Measurements from ENCODE around the gene LY6G5B.

The LY6G5B gene

DNA sequence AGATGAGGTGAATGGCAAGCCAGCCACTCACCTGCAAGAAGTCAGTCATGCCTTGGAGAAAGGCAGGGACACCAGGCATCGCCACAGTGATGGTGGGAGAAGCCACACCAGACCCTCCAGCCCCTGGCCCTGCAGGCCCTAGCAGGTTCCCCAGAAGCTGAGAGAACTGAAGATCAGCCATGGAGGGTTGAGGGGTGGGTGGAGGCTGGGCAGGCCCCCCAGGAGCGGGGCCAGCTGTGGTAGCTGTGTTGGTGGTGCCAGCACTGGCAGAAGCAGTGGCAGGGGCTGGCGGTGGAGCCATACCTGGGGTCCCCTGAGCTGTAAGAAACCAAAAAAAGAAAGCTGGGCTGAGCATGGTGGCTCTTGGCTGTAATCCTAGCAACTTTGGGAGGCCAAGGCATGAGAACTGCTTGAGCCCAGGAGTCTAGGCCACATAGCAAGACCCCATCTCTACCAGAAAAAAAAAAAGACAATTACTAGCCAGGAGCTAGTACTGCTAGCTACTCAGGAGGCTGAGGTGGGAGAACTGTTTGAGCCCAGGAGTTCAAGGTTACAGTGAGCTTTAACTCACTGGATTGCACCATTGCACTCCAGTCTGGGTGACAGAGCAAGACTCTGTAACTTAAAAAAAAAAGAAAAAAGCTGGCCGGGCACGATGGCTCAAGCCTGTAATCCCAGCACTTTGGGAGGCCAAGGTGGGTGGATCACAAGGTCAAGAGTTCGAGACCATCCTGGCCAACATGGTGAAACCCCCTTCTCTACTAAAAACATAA, 26.8 kb upstream of the LY6G5B start:
- no peak for DNase-seq

DNA sequence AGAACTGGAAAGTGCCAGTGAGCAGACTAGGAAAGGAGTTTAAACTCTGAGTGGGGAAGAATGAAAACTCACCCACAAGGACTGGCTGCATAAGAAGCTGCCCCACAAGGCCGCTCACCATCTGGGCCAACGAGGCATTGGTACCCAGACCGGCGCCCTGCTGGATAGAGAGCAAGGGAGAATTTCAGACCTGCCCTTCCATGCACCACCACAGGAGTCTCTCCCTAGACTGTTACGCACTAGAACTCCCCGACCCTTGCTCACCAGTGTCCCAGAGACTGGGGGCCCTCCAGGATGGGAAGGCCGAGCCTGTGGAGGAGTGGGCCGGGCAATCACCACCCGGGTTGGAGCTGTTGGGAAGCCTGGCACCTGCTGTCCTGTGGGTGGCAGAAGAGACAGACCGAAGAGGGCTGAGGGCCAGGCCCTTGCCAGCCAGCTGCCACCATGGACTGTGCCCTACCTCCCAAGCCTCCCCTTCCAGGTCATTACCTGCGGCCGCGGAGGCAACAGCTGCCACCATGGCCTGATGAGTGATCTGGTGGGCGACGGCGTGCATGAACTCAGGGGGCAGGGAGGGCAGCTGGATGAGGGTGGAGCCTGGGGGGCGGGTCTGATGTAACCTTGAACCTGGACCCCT, 25.8 kb upstream of the LY6G5B start:
- DNase-seq: no peak

DNA sequence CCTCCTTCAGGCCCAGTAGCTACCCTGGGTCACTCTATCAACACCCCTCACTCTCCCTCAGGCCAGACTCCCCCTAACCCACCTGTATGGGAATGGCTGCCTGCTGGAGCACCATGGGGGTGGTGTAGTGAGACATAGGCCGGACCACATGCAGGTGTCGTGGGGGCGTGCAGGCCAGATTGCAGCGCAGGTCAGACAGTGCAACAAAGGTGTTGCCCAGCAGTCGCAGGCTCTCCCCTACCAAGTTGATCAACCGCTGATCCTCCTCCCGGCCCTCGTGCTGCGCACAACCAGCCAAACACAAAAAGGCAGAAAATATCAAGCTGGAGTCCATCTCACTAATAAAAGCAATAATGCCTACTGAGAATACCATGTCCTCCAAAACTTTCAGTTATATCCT, 24.5 kb upstream of the LY6G5B start:
- no peak for DNase-seq

DNA sequence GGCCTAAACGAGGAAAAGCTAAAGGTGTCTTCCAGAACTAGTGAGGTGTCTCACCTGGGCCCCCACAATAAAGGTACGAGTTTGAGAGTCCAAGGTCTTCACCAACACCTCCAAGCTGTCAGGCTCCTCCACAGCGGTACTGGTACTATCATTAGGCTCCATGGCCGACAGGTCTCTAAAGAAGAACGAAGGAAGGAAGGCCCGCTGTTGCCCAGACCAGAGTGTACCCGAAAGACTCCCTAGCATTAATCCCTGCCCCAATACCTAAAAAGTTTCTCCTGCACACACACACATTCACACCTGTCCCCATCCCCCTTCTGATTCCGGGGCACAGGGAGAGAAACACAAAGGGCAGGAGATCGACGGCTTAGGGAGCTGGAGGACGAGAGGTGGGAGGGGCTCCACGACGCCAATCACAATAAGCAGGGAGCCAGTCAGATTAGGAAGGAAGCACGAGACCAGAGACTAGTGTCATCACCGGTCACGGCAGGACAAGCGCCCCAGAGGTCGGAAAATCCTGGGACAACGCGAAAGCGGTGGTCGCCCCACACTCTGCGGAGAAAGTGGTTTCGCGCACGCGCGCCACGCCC, 18.1 kb upstream of the LY6G5B start:
- peak; percentile 91 for DNase-seq

DNA sequence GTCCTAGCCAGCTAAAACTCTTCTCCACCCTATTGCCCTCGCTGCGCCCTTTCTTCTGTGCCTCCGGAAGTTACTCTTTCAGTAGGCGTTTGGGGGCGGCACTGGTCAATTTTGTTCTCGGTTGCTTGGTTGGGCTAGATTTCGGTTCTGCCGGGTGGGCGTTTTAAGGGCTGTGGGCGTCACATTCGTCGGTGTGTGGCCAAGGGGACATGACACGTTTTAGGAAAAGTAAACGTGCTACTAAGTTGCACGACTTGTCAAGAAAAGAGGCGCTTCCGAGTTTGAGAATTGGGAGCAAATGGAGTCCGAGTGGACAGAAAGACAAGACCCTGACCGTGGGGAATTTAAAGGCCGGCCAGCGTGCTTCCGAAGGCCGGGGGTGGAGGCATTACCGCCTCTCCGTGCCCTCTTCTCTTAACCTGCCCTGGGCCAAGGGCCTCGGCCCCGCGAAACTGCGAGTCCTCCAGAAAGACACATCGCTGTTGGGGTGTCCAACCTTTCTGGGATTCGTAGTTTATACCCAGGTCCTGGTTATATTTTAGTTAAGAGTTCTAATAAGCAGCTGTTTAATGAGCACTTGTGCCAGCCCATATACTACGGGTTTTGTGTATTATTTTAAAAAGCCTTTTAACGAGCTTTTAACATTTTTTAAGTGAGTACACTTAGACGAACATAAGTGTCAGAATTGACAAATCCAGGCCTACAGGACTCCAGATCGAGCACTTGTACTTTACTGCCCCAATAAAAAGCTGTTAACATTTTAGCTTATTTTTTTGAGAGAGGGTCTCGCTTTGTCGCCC, 16.7 kb upstream of the LY6G5B start:
- peak; percentile 91 for DNase-seq

DNA sequence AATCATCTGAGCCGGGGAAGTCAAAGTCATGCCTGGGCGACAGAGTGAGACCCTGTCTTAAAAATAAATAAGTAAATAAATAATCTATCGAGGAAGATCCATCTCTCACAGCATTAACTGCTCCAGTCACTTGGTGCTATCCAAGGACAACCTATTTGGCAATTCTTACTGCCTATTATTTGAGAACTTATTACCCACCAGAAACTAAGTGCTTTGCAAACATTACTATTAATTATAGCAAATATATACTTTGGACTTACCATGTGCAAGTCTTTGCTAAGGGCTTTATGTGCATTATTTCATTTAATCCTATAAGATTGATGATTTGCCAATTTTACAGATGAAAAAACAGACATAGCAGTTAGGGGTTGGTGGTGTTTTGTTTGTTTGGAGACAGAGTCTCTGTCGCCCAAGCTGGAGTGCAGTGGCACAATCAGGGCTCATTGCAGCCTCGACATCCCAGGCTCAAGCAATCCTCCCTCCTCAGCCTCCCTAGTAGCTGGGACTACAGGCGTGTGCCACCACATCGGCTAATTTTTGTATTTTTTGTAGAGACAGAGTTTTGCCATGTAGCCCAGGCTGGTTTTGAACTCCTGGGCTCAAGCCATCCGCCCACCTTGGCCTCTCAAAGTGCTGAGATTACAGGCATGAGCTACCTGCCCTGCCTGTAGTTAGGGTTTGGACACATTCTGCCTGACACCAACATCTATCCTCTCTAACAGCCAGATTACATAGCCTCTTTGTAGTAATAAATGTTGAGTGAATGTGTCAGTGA, 15.0 kb upstream of the LY6G5B start:
- no peak for DNase-seq

DNA sequence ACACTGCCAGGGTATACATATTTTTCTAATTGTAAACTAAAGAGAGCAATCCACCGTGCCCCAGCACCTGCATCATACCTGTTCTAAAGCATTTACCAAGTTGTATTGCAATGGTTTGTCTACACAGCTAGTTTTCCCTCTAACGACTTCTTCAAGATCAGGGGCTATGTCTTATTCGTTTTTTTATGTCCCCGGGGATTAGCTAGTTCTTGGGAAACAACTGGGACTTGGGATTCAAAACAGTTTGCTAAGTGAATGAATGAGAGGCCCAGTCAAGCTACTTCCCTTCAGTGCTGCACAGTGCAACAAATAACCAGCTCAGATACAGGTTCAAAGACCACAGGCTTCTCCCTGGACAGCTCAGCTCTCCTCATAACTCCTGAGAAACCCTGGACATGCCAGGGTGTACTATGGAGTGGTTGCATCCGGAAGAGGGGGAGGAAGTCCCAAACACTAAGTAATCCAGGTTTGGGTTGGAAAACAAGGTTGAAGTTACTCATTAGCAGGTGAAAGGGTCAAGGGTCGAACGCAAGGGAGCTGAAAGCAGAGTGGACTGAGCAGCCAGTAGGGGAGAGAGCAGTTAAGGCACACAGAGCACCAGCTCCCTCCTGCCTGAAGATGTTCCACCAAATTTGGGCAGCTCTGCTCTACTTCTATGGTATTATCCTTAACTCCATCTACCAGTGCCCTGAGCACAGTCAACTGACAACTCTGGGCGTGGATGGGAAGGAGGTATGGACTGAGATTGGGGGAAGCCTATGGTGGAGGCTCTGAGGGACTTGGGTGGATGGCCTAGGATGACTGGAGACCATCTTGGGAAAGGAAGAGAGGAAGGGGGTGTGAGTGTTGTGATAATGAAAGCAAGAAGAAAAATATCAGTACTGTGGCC, 14.2 kb upstream of the LY6G5B start, which contains the start of gene APOM:
Gene APOM (plus strand): TSS at position 546 of the 889 bp plus-strand sequence. CDS start 73 bp downstream, at position 619.
- no peak for DNase-seq

DNA sequence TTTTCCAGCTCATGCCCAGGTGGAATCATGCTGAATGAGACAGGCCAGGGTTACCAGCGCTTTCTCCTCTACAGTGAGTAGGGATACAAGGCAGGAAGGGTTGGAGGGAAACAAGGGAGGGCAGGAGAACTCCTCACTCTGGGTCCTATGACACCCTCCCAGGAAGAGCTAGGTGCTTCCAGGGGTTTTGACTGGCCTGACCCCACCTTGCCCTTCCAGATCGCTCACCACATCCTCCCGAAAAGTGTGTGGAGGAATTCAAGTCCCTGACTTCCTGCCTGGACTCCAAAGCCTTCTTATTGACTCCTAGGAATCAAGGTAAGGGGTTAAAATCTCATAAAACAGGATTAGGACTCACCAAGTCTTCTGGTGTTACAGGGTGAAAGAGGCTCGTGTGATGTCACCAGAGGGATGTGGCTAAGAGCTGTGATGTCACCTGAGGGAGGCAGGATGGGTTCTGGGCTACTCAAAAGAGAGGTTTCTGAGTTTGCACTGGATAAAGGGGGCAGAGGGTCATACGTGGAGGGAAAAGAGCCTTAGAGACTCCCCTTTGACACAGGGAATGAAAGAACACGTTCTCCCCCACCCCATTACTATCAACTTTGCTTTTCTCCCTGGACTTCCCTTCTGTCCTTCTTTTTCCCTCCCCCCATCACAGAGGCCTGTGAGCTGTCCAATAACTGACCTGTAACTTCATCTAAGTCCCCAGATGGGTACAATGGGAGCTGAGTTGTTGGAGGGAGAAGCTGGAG, 12.2 kb upstream of the LY6G5B start:
- DNase-seq: peak; percentile 28

DNA sequence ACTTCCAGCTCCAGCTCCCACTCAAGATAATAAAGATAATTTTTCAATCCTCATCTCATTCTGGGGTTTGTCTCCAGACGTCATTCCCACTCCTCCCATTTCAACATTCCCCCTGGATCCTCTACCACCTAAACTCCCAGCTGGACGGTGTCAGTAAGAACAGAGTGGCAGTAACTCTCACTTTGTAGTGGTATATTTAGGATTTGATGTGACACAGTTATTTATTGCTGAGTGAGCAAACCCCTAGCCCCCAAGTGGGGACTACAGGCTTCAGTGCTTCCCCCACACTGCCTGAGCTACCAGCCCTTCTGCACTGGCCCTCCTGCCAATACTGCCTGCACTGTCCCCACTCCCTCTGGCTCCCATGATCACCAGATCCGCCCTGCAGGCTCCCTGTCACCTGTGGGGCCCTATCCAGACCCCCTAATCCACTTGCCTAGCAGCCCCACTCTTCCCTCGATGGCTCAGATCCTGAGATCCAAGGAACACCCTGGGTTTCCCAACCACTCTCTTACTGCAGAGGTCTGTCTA, 11.6 kb upstream of the LY6G5B start:
- DNase-seq: no peak

DNA sequence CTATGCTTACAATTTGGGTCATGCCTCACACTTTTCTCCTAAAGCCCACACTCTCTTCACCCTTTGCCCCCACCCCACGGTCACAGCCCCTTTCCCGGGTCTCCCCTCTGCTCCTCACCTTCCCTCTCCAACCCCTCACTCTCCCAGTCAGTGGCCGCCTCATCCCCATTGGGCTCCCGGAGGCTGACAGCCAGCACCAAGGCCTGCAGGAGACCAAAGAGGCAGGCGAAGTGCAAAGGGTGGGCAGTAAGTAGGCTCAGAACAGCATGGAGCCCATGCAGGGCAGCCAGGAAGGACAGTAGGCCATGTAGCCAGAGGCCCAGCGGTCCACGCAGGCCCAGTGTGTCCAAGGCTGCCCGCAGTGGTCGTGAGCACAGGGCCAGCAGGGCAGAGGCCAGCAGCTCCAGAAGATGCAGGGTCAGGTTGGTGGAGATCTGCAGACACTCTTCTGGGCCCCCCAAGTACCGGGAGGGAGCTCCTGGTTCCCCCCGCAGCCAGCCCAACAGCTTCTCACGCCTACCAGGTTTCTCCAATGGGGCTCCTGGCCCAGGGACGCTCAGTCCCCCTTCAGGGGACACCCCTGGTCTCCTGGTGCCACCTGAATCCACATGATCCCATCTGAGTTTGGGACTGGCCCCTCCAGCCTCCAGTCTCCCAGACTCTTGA, 10.7 kb upstream of the LY6G5B start:
- no peak for DNase-seq

DNA sequence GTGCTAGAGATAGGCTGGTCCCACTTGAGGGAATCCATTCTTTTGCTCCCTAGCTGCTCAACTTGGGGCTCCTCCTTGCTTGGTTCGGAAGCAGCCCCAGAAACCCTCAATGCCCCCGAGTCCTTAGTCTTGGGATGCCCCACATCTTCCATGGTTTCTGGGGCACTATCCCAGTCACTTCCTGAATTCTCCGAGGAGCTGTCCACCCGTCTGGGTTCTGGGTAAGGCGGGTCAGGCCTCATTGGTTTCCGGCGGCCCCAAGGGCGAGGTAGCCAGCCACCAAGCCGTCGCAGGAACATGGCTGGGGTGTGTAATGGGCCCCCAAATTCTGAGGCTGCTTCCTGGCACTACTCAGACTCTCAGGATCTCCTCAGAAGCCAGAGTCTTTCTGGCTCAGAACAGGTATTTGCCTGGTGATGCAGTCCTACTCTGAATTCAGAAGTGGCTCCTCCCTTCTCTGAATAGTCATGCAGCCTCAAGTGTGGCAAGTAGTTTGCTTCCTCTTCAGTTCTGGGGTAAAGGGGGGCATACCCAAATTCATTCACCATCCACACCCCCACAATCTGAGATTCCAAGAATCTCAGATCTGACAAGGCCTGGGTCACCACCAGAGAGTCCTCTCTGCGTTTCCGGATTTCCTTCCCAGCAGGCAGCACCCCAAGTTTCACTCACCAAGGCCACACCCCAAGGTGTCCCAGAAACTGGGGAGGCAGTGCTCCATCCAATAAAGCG, 10.0 kb upstream of the LY6G5B start:
- DNase-seq: peak; percentile 42

DNA sequence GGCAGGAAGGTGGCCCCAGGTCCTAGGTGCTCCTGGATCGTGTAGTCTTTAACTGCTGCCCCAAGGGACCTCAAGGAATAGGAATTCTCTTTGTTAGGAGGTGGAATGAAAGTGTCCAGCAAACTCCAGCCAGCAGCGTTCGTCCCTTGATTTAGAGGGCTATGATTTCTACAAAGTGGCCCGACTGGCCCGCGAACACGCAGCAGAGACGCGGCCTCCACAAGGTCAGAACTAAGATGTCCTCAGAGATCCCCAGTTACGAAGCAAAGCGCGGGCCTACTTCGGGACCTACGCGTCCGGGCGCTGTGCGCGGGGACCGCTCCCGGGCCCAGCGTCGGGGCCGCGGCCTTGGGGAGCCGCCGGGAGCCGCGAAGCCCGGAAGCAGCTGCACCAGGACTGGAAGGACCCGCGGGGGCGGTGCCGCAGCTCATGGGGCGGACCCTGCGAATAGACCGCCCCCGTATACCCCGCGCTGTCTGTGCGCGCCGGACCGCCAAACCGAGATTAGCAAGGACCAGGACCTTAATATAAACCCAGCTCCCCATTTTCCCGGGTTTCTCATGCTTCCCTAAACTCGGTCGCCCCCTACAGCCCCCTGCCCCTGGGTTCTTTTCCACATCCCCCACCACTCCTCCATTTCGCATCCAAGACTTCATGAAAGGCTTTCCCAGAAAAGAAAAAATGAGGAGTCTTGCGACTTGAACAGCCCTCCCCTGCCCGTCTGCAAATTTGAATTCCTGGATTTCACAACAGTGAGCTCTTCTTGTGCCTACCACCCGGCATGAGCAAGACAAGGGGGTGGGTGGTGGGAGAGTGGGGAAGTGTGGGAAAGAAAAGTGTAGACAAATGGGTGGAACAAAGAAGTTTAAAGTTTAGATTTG, 9.2 kb upstream of the LY6G5B start, which contains the start of gene C6orf47:
Gene C6orf47 (minus strand): TSS at position 398 of the 881 bp plus-strand sequence. CDS start 831 bp downstream, outside the sequence.
- peak; percentile 86 for DNase-seq

DNA sequence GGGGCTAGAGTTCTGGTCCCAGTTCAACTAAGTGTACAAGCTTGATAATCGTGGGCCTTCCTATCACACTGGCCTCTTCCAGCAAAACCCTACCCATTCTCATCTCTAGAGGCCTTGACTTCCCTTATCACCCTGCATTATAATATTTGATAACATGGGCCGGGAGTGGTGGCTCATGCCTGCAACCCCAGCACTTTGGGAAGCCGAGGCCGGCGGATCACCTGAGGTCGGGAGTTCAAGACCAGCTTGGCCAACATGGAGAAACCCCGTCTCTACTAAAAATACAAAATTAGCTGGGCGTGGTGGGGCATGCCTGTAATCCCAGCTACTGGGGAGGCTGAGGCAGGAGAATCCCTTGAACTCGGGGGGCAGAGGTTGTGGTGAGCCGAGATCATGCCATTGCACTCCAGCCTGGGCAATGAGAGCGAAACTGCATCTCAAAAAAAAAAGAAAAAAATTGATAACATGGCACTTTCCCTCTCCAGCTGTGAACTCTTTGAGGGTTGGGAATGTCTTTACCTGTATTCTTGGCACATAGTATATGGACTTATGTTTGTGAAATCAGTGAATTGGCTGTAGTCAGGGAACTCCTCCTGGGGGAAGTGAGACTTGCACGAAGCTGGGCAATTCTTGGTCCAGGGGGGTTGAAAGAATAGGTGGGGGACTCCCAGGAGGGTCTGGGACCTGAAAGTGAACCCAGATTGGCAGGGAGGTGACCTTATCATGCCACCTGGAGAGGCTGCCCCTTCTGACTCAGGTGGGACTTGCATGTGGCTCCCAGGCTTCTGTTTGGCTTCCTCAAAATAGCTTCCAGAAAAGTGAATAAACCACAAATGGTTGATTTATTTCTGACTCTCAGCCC, 8.3 kb upstream of the LY6G5B start:
- no peak for DNase-seq

DNA sequence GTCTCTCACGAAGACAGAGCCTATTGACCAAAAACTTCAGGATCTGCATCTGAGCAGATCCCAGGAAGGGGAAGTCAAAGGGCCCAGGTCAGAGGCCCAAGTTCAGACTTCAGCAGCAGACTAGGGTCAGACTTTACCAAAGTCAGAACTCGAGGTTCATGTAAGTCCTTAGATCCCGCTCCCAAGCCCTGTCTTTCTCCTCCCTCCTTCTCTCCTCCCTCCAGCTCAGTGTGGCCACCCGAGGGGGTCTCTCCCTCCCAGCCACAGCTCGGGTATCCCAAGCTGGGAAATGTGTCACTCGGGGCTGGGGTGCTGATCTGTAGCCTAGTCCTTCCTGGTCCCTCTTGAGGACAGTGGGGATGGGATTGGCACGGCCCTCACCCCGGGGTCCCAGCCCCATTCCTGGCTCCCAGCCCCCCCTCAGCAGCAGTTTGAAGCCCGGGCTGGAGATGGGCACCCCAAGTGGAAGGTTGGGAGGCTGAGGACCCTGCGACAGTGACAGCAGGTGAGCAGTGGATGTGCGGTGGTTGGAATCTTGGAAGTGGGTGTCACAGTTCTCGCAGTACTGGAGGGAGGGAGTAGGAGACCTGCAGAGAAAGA, 7.6 kb upstream of the LY6G5B start:
- DNase-seq: no peak

DNA sequence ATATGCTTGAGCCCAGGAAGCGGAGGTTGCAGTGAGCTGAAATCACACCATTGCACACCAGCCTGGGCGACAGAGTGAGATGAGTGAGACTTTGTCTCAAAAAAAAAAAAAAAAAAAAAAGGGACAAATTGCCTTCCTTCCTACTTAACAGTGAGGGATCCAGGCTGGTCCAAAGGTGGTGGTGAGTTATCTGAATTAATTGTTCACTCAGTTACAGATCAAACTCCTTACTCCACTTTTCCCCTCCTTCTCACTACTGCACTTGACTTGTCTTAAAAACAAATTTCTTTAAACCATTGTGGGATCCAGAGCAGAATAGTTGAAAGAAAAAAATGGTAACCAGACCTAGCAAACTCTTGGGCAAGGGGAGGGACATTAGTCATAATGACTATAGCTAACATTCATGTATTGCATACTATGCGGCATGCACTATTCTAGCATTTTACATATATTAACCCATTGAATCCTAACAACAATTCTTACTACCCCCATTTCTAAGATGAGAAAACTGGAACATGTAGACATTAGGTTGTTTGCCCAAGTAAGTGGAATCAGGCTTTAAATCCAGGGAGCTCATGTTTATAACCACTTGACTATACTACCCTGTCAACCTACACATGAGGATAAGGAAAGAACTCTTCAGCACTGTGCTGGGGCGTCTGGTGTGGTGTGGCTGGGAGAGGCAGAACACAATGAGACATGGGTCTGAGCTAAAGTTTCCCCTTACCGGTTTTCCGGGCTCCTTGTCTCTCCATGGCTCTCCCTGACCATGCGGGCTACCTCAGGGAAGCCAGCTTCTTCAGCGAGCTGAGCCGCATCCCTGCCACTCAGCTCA, 6.4 kb upstream of the LY6G5B start:
- peak; percentile 55 for DNase-seq
